ENCODE data around the gene OR10H3.
"Not testable (repeated sequence)": the region's sequence is repeated elsewhere in the genome, so short reads cannot be mapped to it uniquely, and the experiment has no call there.

OR10H3 gene

GRCh38 chr19:15737722-15738121 lies at the start of gene OR10H3:
Gene OR10H3 (plus strand): TSS chr19:15737985. CDS start chr19:15741393, 3,408 bp downstream.
- no peak for DNase-seq

- DNase-seq, result no peak
Observed at GRCh38 chr19:15696654-15697194, 41.1 kb upstream of the OR10H3 start.

GRCh38 chr19:15701757-15702533 lies 35.8 kb upstream of the OR10H3 start:
- no peak for DNase-seq

- peak; percentile 67 for DNase-seq
Observed at GRCh38 chr19:15702534-15702930, 35.3 kb upstream of the OR10H3 start.

GRCh38 chr19:15714638-15715037 lies 23.1 kb upstream of the OR10H3 start:
- DNase-seq, result no peak

DNA sequence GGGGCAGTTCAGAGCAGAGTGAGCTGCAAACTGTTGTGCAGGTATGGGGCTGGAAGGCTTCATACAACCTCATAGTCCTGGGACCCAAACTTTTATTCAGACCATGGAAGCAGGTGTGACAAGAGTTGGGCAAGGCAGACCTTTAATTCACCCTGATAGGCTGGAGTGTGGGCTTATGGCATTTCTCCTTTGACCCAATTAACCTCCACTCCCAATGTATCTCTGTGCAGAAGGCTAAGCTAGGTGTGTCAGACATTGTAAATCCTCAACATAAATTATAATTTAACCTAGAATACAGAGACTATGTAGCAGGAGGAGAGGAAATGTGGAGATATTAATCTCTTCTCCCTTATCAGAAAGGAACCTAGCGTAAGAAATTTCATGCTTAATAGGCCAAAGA lies 22.1 kb upstream of the OR10H3 start:
- no peak for DNase-seq

DNA sequence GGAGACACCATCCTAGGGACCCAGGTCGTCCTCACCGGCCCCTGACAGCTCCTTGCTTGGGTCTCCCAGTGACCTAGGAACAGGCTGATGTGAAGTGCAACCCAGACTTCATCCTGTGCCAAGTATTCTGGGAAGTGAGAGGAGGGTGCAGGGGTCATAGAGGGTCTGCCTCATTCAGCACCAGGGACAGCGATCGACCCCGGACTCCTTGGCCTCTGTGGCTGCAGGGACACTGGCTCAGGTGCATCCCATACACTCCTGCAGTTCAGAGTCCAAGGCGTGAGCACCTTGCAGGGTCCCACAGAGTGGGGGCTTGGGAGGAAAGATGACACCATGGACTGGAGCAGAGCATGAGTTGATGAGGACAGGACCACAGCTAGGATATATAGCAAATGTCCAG lies 20.0 kb upstream of the OR10H3 start:
- no peak for DNase-seq

DNA sequence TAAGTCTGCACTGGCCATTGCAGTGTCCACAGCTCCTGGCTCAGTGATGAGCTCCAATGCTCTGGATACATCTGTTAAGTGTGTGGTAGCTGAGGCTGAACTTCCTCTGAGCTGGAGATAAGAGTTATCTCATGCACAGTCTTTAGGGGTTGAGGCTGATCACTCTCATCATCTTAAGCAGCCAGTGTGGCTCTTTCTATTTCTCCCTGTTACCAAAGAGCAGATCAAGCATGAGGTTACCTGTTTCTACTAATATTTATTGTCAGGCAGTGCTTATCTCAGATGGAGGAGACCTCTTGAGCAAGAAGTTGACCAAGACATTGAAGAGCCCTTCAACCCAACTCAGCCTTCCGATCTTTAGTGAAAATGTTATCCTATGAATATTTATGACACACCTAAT lies 16.5 kb upstream of the OR10H3 start:
- no peak for DNase-seq

GRCh38 chr19:15722956-15723355 lies 14.8 kb upstream of the OR10H3 start:
- DNase-seq, result no peak

GRCh38 chr19:15727724-15728123 lies 10.1 kb upstream of the OR10H3 start, which contains the start of gene OR10H2:
Gene OR10H2 (plus strand): TSS chr19:15728024. CDS start chr19:15728044, 20 bp downstream.
- no peak for DNase-seq

DNA sequence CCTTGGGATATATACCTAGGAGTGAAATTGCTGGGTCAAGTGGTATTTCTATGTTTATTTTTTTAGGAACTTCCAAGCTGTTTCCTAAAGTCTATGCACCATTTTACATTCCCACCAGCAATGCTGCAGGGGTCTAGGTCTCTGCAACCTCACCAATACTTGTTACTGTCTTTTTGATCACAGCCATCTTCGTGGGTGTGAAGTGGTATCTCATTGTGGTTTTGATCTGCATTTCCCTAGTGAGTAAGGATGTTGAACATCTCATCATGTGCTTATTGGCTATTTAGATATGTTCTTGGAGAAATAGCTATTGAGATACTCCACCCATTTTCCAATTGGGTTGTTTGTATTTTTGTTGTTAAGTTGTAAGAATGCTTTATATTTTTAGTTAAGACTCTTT lies 7.2 kb upstream of the OR10H3 start:
- no peak for DNase-seq

DNA sequence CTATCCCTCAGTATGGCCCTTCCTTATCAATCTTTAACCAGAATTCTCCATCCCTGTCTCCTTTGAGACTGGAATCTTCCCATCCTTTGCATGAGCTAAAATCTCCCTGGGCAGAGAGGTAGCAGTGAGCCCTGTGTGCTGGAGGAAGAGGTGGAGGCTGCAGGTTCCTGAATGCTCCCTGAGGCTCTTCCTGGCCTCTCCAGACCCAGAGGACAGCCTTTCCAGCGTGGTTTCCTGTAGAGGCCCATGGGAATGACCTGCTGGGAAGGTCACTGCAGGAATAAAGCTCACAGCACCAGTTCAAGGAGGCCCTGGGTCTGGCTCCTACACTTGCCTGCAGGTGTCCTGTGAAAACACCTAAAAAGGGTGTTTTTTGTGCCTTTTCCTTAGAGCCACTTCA lies 5.4 kb upstream of the OR10H3 start:
- DNase-seq, result no peak

DNA sequence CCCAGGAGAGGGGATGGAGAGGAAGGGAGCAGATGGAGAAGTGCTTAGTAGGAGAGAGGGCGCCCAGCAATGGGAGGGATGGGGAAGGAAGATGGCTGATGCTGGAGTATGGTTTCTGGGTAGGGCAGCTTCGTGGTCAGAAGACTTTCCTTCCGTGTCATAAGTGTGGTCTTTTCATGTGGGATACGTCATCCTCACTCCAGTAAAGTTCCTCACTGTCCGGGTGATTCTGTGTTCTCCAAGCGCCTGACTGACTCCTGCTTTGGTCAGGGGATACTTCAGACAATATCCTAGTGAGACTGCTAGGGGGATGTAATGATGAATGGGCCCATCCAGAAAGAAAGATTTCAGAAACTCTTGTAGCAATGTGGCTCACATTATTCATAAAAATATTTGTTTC lies 3.9 kb upstream of the OR10H3 start:
- no peak for DNase-seq

- no peak for DNase-seq
Observed at GRCh38 chr19:15740785-15741184, 3.0 kb downstream of the OR10H3 start.

DNA sequence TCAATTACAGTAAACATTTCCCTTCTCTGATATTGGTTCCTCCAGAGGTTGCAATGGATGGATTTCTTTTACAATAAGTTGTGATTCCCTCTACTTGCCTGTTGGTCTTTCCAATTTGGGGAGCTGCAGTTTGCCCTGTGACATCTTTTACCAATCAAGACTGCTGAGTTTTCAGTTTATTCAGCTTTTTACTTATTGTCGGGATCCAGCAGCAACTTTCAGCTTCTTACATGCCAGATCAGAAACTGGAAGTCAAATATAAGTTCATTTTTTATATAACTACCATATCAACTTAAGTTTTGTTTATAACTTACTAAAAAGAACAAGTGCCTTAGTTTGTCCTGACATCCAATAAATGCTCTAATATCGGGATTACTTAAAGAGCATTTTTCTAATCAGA lies 10.5 kb downstream of the OR10H3 start:
- no peak for DNase-seq

DNA sequence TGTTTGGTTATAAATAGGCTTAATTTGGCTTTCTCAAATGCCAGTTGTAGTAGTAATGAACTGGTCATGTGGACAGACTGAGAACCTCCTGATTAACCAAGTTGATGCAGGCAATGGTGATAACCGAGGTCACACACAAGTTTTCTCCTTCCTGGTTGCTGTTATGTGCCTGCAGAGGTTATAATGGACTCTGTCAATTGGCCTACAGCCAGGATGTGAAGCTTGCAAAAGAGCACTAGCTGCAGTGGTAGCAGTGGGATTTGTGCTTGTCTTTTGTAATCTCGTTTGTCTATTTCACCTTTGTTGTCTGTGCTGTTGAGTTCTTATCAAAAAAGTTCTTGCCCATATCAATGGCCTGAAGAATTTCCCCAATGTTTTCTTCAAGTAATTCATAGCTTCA lies 20.6 kb downstream of the OR10H3 start:
- no peak for DNase-seq

- DNase-seq, result no peak
Observed at GRCh38 chr19:15759962-15760565, 22.3 kb downstream of the OR10H3 start.

DNA sequence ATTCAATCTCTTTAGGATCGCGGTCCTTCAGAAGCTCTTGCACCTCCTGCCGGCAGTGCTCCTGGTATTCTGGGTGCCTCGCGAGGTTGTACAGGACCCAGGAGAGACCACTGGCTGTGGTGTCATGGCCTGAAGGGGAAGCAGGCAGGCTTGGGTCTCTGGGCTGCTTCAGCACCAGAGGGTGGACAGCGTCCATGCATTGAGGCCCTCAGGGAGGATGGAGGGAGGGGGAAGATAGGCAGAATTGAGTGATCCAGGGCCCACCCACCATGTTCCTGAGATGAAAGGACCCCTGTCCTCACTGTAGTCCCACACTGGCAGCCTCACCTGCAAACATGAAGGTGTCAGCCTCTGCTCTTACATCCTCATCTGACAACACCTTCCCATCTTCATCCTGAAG lies 31.8 kb downstream of the OR10H3 start:
- peak; percentile 13 for DNase-seq

- not testable (repeated sequence) for DNase-seq
Observed at GRCh38 chr19:15774159-15774558, 36.4 kb downstream of the OR10H3 start.

DNA sequence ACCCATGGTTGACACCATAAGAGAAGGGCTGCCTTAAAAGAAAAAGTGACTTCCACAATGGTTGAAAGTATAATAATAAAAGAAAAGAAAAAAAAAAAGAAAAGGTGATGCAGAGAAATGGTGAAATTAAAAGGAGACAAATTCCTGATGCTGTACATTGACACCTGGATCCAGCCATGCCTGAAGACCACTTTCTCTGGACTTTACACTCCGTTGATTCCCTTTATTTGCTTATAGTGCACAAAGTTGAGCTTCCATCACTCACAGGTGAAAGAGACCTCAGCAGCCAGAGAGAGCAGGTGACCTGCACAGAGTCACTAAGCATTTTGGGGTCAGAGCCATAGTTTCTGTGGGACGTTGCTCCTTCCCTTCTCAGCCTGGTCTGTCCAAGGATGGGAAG lies 37.5 kb downstream of the OR10H3 start:
- DNase-seq, result no peak

GRCh38 chr19:15776264-15776663 lies 38.5 kb downstream of the OR10H3 start:
- no peak for DNase-seq

DNA sequence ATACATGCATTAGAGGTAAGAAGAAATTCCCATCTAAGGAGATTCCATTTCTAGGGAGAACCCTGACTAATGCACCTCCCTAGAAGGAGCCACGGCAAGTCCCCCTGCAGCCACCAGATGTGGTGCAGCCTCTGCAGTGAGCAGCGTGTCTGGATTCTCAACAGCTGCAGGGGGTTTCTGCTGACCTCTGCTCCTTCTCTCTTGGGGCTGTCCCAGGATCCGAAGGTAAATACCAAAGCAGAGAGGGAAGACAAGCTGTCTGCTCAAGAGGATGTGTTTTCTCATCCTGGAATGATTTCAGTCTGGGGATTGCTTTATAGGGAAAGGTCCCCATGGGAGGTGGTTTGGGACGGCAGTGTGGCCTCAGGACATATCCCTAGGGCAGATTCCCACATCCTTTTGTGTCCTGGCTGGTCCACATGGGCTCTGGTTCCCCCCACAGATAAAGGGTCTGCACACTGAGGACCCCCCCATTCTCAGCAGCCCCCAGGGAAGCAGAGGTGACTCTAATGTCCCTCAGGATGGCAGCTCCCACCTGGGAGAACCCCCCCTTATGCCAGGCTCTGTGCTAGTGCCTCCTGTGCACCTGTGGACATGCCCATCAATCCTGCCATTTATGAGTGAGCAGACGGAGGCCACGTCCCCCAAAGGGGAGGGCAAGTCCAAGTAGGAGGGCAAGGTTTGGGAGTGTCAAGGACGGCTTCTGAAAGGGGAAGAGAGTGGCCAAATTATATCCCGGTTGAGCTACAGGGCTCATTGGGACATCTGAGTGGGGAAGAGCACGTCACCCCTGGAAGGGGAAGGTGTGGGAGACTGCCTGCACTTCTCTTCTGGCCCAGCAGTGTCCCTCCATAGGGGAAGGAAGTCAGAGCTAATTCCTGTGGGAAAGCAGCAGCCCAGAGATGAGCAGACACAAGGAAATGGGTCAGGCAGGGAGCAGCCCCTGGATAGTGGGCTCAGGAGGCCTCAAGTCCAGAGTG lies 39.5 kb downstream of the OR10H3 start:
- no peak for DNase-seq
